D721Med (cell line): ENCODE measurements around the gene HTT-AS.

Experiments
- DNase-seq: peaks from one replicate; pipeline ENCODE4 v3.0.0; 2011; ENCODE audit warnings: low spot score; ENCODE audit not compliant: insufficient read length
- FAIRE-seq: peaks from 2 replicates; lab custom pipeline; 2011; peaks lifted over from hg19 to GRCh38; lab: Jason Lieb, UNC
- CTCF ChIP-seq: IDR thresholded peaks from 2 replicates; pipeline ENCODE4 v1.5.1; 2012; ENCODE audit warnings: mild to moderate bottlenecking, control low read depth; ENCODE audit not compliant: insufficient read depth; ENCODE audit errors: missing control alignments

The HTT-AS gene

GRCh38 chr4:3074846-3075651, 711 bp upstream of the HTT-AS start:
- no peak for TF ChIP-seq CTCF
- no peak for FAIRE-seq
- DNase-seq = no peak

GRCh38 chr4:3073158-3074077, 920 bp downstream of the HTT-AS start:
- no peak for DNase-seq
- no peak for FAIRE-seq
- no peak for TF ChIP-seq CTCF

GRCh38 chr4:3071811-3072210, 2.5 kb downstream of the HTT-AS start:
- TF ChIP-seq CTCF = no peak
- FAIRE-seq = no peak
- DNase-seq = no peak

GRCh38 chr4:3070709-3071500, 3.4 kb downstream of the HTT-AS start:
- TF ChIP-seq CTCF = no peak
- FAIRE-seq = no peak

GRCh38 chr4:3069661-3070199, 4.6 kb downstream of the HTT-AS start:
- no peak for TF ChIP-seq CTCF
- DNase-seq (no peak), FAIRE-seq (no peak)

More at GRCh38 chr4:3070709-3071500, 3.4 kb downstream of the HTT-AS start:
- no peak for DNase-seq

GRCh38 chr4:3067473-3068001, 6.8 kb downstream of the HTT-AS start:
- DNase-seq = no peak

More at GRCh38 chr4:3067473-3068001, 6.8 kb downstream of the HTT-AS start:
- no peak for TF ChIP-seq CTCF
- no peak for FAIRE-seq
